Smooth muscle cell (in vitro differentiated cells): ENCODE data around the gene GCC1. TPM values are rescaled to one million over a fixed set of nuclear protein-coding genes. Genes with fewer than 3 reads are reported as not detected.
A peak's percentile ranks its signal among the peaks of the same experiment; 100 is the strongest.

Experiments
- DNase-seq: peaks from one replicate; lab custom pipeline; 2025; ENCODE audit not compliant: unreplicated experiment; lab: John Stamatoyannopoulos, UW
- H2AFZ ChIP-seq: fragments of 200-600 bp; sonication (generic); 2 replicates; pipeline ENCODE4 v1.6.0; 2016; ENCODE audit warnings: antibody characterized with exemption, low read depth, mild to moderate bottlenecking
- H3F3A ChIP-seq: fragments of 200-600 bp; sonication (generic); 2 replicates; pipeline ENCODE4 v1.6.0; 2017; ENCODE audit warnings: antibody characterized with exemption, low read depth
- H3K27ac ChIP-seq: fragments of 200-600 bp; sonication (generic); 2 replicates; pipeline ENCODE4 v1.5.1; 2016; ENCODE audit warnings: low read depth, mild to moderate bottlenecking
- H3K27me3 ChIP-seq: fragments of 200-600 bp; sonication (generic); 2 replicates; pipeline ENCODE4 v1.6.1; 2016; ENCODE audit warnings: low read depth, mild to moderate bottlenecking
- H3K36me3 ChIP-seq: fragments of 200-600 bp; sonication (generic); 2 replicates; pipeline ENCODE4 v1.5.1; 2016; ENCODE audit warnings: low read depth
- H3K4me1 ChIP-seq: fragments of 200-600 bp; sonication (generic); 2 replicates; pipeline ENCODE4 v1.5.1; 2016; ENCODE audit warnings: low read depth
- H3K4me2 ChIP-seq: fragments of 200-600 bp; sonication (generic); 2 replicates; pipeline ENCODE4 v1.6.0; 2016; ENCODE audit warnings: mild to moderate bottlenecking
- H3K4me3 ChIP-seq: fragments of 200-600 bp; sonication (generic); 2 replicates; pipeline ENCODE4 v1.5.1; 2016; ENCODE audit warnings: mild to moderate bottlenecking
- H3K79me2 ChIP-seq: fragments of 200-600 bp; sonication (generic); 2 replicates; pipeline ENCODE4 v1.6.0; 2016; ENCODE audit warnings: low read depth, mild to moderate bottlenecking
- H3K9ac ChIP-seq: fragments of 200-600 bp; sonication (generic); 2 replicates; pipeline ENCODE4 v1.6.0; 2016; ENCODE audit warnings: low read depth
- H3K9me3 ChIP-seq: fragments of 200-600 bp; sonication (generic); replicated peaks from 2 replicates; pipeline ENCODE4 v1.5.1; 2016; ENCODE audit warnings: low read depth
- H4K20me1 ChIP-seq: fragments of 200-600 bp; sonication (generic); 2 replicates; pipeline ENCODE4 v1.6.0; 2016; ENCODE audit warnings: low read depth
- WGBS: methylation state at CpG from one replicate; pipeline ENCODE4 v1.1.7; 2016; ENCODE audit warnings: low lambda C conversion rate; 5-methylcytosine and 5-hydroxymethylcytosine counted together
- polyA plus RNA-seq: library from polyadenylated mRNA; unstranded; fragments of >200 nt; fragmentation: Nextera tagmentation; extraction: Ambion mirVana; gene quantifications from 2 replicates; pipeline ENCODE4 v1.2.1, GENCODE V29; 2016
- total RNA-seq: library from RNA; depleted of rRNA; stranded (reverse); fragments of >200 nt; gene quantifications from 2 replicates; pipeline ENCODE4 v1.2.3, GENCODE V29; 2014
- TF ChIP-seq, protein P1 (sequence below): fragments of 200-600 bp; sonication (generic); IDR thresholded peaks from 2 replicates; pipeline ENCODE4 v1.5.1; 2017; ENCODE audit warnings: borderline replicate concordance, mild to moderate bottlenecking, antibody characterized with exemption; ENCODE audit not compliant: insufficient read depth, poor library complexity, severe bottlenecking

GCC1 gene
- total and polyA plus RNA-seq, 2 experiments from 2014 or later: 14.2 to 15.6 TPM

DNA sequence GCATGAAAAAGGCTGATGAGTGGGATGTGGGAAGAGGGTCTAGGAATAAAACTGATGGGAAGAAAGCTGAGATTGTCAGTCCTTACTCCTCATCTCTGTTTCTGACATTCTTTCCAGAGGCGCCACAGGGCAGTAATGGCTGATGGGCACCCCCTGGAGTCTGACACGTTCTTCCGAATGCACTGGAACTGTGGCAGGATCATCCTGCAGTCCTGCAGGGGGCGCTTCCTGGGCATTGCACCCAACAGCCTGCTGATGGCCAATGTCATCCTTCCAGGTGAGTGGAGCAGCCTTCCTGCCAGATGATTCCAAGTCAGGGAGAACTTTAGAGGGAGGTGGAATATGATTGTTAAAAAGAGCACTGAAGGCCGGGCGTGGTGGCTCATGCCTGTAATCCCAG, 12.9 kb upstream of the GCC1 start:
- H3K27me3 ChIP-seq: no peaks in the 10 kb centered on the region
- H3K79me2 ChIP-seq: no peaks in the 10 kb centered on the region
- no peaks in the 10 kb centered on the region for H3K9me3 ChIP-seq
- no peak overlapping the region for H3K9ac ChIP-seq
- H2AFZ ChIP-seq: no peak overlapping the region
- TF ChIP-seq, protein P1, sequence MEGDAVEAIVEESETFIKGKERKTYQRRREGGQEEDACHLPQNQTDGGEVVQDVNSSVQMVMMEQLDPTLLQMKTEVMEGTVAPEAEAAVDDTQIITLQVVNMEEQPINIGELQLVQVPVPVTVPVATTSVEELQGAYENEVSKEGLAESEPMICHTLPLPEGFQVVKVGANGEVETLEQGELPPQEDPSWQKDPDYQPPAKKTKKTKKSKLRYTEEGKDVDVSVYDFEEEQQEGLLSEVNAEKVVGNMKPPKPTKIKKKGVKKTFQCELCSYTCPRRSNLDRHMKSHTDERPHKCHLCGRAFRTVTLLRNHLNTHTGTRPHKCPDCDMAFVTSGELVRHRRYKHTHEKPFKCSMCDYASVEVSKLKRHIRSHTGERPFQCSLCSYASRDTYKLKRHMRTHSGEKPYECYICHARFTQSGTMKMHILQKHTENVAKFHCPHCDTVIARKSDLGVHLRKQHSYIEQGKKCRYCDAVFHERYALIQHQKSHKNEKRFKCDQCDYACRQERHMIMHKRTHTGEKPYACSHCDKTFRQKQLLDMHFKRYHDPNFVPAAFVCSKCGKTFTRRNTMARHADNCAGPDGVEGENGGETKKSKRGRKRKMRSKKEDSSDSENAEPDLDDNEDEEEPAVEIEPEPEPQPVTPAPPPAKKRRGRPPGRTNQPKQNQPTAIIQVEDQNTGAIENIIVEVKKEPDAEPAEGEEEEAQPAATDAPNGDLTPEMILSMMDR: peak; percentile 8
- H3K4me2 ChIP-seq: no peak overlapping the region
- no peaks in the 10 kb centered on the region for H3K36me3 ChIP-seq
- WGBS: 44% methylated on average over 6 of the region's 6 CpGs
- no peaks in the 10 kb centered on the region for H4K20me1 ChIP-seq
- H3F3A ChIP-seq: no peaks in the 10 kb centered on the region
- no peak for DNase-seq
- H3K4me3 ChIP-seq: no peak overlapping the region
- no peak overlapping the region for H3K27ac ChIP-seq
- no peaks in the 10 kb centered on the region for H3K4me1 ChIP-seq

DNA sequence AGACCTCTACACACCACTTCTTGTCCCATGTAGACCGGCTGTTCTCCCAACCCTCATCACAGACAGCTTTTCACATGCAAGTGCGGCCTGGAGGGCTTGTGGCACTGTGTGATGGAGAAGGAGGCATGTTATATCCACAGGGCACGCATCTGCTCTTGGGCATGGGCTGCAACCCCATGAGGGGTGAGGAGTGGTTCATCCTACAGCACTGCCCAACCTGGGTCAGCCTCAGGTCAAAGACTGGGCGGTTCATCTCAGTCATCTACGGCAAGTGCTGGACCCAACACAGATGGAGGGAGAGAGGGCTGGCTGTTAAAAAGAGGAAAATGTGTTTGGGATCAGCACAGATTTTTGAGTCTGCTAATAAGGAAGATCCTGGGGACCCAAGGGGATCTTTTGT, 10.3 kb upstream of the GCC1 start:
- no peak for DNase-seq
- H3F3A ChIP-seq: no peaks in the 10 kb centered on the region
- no peaks in the 10 kb centered on the region for H3K9me3 ChIP-seq
- no peaks in the 10 kb centered on the region for H3K4me1 ChIP-seq
- no peak overlapping the region for H3K4me2 ChIP-seq
- H3K27ac ChIP-seq: no peak overlapping the region
- no peaks in the 10 kb centered on the region for H3K27me3 ChIP-seq
- no peaks in the 10 kb centered on the region for H4K20me1 ChIP-seq
- H3K9ac ChIP-seq: no peak overlapping the region
- 94% methylated on average over 5 of the region's 5 CpGs for WGBS
- no peak overlapping the region for H3K4me3 ChIP-seq
- no peak overlapping the region for H2AFZ ChIP-seq
- TF ChIP-seq, protein P1: no peak
- H3K79me2 ChIP-seq: no peaks in the 10 kb centered on the region
- H3K36me3 ChIP-seq: peaks cover 3% of the 10 kb centered on the region

DNA sequence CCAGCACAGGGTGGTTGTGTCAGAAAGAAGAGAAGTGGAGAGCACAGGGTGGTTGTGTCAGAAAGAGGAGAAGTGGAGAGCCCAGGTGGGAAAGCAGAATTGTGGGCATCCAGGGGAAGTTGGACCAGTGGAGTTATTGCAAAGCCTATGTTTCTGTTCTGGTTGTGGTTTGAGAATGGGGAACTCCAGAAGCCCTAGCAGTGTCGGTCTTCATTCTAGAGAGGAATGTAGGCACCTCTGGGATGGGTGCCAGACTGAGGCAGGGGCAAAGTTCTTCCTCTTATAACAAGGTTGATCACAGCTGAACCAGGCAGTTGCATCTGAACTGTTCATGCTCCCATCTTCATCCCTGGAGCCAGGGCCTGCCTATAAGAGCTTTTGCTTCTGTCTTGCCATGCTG, 9.1 kb upstream of the GCC1 start:
- no peaks in the 10 kb centered on the region for H3K27me3 ChIP-seq
- H3K9ac ChIP-seq: no peak overlapping the region
- peaks cover under 1% of the 10 kb centered on the region for H3K4me1 ChIP-seq
- no peak overlapping the region for H2AFZ ChIP-seq
- H4K20me1 ChIP-seq: peaks cover 7% of the 10 kb centered on the region
- H3F3A ChIP-seq: no peaks in the 10 kb centered on the region
- no peak for DNase-seq
- H3K4me2 ChIP-seq: no peak overlapping the region
- no peaks in the 10 kb centered on the region for H3K9me3 ChIP-seq
- WGBS: 92% methylated on average over 1 of the region's 1 CpG
- no peak overlapping the region for H3K4me3 ChIP-seq
- no peak overlapping the region for H3K27ac ChIP-seq
- TF ChIP-seq, protein P1: no peak
- peaks cover 3% of the 10 kb centered on the region for H3K36me3 ChIP-seq
- H3K79me2 ChIP-seq: peaks cover 8% of the 10 kb centered on the region

DNA sequence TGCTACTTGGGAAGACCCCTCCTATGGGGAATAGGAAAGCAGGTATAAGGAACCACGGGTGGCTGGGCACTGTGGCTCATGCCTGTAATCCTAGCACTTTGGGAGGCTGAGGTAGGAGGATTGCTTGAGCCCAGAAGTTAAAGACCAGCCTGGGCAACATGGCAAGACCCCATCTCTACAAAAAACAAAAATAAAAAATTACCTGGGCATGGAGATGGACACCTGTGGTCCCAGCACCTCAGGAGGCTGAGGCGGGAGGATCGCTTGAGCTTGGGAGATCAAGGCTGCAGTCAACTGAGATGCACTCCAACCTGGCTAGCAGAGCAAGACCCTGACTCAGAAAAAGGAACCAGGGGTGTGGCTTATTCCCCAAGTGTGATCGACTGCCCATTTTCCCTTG, 7.2 kb upstream of the GCC1 start:
- Histone ChIP-seq H3K36me3 (peaks cover 3% of the 10 kb centered on the region), H3K9ac (no peak overlapping the region), H2AFZ (no peak overlapping the region), H3F3A (no peaks in the 10 kb centered on the region), H3K9me3 (no peaks in the 10 kb centered on the region), H4K20me1 (peaks cover 13% of the 10 kb centered on the region), H3K79me2 (peaks cover 20% of the 10 kb centered on the region), H3K27ac (no peak overlapping the region), H3K4me1 (peaks cover 7% of the 10 kb centered on the region), H3K4me3 (no peak overlapping the region), H3K27me3 (no peaks in the 10 kb centered on the region), H3K4me2 (no peak overlapping the region)
- WGBS: 96% methylated on average over 4 of the region's 4 CpGs
- no peak for DNase-seq
- TF ChIP-seq, protein P1: no peak
